HG02642 (cell line): ENCODE results near the gene WIPF2.
"Not testable (repeated sequence)": the region's sequence is repeated elsewhere in the genome, so short reads cannot be mapped to it uniquely, and the experiment has no call there.

ENCODE experiments used
- ATAC-seq: cut with Tn5 transposase; IDR thresholded peaks from one replicate; pipeline ENCODE4 v1.9.1; 2021; ENCODE audit warnings: mild to moderate bottlenecking; ENCODE audit not compliant: unreplicated experiment, poor library complexity

The WIPF2 gene

DNA sequence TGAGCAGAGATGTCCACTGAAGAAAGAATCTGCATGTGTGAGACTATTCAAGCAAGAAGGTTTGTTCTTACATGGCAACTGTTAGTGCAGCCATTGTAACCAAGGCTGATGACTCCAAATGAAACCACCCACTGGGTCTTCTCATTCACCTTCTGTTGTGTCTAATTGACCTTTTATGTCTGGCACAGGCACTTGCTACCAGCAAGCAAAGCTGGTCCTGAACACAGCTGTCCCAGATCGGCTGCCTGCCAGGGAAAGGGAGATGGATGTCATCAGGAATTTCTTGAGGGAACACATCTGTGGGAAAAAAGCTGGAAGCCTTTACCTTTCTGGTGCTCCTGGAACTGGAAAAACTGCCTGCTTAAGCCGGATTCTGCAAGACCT, 72.2 kb downstream of the WIPF2 start:
- ATAC-seq: no peak

DNA sequence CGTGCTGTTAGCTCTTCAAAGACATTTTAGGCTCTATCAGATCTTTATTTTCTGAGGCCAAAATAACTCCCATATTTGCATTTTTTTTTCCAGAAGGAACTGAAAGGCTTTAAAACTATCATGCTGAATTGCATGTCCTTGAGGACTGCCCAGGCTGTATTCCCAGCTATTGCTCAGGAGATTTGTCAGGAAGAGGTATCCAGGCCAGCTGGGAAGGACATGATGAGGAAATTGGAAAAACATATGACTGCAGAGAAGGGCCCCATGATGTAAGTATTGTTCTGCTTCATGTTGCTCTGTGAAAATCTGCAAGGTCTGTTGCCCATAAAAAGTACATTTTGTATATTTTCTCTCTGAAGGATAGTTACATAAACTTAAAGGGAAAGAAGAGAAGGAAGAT, 74.3 kb downstream of the WIPF2 start:
- ATAC-seq: no peak

DNA sequence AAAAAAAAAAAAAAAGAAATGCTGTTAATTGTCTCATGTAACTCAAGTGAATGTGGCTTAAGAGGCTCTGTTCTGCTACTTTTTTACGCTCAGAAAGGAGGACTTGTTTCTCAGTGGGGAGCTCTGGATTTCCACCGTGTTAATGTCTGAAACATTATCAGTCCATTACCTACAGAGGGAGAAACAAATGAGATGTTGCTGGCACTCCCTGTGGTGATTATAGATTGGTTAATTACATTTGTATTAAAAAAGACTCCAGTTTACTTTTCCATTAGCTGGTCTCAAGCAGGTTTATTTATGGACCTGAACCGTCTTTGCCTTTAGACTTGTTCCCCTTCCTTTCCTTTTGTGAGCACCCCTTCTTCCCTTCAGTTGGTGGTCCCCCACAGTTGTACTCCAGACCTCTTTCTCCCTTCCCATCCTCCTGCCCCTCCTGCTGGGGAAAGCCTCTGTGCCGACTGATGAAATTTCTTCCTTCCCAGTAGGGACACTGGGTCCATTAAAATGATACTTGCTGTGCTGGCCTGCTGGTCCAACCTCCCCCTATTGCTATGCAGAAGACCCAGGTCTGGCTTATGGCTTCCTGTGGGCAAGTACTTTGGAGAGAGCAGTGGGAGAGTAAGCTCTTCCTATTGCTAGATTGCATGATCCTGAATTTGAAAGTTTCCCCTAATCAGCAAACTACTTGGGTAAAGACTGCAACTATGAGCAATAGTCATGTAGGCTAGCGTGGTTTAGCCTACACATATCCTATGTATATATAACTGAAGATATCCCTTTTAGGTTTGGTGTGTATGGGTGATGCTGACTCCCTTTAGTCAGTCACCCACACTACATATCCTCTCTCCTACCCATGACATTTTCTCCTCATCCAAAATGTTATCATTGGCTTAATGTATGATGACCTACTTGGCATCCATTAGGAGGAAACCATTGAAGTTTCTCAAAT, 76.7 kb downstream of the WIPF2 start:
- no peak for ATAC-seq

DNA sequence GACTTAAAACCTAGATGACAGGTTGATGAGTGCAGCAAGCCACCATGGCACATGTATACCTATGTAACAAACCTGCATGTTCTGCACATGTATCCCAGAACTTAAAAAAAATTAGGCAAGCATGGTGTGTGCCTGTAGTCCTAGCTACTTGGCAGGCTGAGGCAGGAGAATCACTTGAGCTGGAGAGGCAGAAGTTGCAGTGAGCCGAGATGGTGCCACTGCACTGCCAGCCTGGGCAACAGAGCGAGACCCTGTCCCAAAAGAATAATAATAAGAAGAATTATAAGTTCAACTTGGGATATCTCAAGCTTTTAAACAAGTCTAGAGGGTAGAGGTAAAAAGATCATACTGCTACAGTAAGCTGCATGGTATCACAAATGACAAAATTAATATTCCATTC, 78.4 kb downstream of the WIPF2 start:
- no peak for ATAC-seq

DNA sequence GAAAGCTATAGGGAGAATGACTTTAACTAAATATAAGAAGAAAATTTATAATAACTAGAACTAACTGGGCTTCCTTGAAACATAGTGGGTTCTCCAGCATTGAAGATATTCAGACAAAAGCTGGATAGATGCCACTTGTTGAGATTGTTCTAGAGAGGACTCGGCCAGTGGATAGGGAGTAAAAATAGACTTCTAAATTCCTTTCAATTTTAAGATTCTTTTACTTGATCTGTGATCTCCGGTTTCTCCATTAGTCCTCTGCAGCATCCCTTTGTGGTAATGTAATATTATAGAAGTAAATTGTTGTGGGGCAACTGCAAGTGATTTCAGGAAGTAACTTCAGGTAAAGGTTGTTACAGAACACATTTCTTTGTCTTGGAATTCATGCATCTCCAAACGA, 79.6 kb downstream of the WIPF2 start:
- no peak for ATAC-seq

DNA sequence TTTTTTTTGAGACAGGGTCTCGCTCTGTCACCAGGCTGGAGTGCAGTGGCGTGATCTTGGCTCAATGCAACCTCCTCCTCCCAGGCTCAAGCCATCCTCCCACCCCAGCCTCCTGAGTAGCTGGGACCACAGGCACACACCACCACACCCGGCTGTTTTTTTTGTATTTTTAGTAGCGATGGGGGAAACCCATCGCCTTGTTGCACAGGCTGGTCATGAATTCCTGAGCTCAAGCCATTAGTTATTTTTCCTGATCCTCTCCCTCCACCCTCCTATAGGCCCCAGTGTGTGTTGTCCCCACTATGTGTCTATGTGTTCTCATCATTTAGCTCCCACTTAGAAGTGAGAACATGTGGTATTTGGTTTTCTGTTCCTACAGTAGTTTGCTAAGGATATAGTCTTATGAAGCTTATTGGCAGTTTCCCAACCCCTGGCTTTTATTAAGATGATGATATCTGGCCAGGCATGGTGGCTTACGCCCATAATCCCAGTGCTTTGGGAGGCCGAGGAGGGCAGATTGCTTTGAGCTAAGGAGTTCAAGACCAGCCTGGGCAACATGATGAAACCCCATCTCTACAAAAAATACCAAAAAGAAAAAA, 80.2 kb downstream of the WIPF2 start:
- not testable (repeated sequence) for ATAC-seq

DNA sequence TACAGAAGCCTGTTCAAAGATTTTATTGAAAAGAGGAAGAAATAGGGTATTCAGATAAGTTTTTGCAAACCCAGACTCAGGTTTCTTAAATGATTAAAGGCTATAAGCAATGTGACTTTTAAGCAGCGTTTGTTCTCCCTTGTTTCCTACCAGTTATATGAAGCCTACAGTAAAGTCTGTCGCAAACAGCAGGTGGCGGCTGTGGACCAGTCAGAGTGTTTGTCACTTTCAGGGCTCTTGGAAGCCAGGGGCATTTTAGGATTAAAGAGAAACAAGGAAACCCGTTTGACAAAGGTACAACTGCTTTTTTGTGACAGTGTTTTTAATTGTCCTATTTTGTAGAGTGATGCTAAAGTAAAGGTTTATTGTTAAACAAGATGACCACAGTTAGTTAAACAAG, 82.2 kb downstream of the WIPF2 start:
- no peak for ATAC-seq

DNA sequence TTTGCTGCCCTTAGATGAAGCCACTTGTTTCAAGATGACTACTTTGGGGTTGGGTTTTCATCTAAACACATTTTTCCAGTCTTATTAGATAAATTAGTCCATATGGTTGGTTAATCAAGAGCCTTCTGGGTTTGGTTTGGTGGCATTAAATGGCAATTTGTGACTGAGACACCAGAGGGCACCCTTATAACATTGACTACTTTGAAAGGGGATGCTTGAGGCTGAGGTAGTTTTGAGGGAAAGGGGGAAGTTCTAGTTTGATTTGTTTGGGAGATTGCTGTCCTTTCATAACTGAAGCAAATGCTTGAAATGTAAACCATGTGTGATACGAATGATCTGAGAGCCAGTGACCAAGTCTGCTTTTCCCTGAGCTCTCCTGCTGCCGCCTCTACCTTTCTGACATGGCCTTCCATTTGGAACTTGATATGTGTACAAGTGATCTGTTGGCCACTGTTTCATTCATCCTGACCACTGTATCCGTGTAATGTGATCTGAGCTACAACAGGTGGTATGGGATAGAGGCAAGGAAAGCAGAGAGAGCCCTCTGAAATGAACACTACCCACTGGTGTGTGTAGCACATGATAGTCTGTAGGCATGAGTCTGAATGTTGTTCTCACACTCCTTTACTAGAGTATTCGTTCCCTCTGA, 84.0 kb downstream of the WIPF2 start:
- no peak for ATAC-seq

DNA sequence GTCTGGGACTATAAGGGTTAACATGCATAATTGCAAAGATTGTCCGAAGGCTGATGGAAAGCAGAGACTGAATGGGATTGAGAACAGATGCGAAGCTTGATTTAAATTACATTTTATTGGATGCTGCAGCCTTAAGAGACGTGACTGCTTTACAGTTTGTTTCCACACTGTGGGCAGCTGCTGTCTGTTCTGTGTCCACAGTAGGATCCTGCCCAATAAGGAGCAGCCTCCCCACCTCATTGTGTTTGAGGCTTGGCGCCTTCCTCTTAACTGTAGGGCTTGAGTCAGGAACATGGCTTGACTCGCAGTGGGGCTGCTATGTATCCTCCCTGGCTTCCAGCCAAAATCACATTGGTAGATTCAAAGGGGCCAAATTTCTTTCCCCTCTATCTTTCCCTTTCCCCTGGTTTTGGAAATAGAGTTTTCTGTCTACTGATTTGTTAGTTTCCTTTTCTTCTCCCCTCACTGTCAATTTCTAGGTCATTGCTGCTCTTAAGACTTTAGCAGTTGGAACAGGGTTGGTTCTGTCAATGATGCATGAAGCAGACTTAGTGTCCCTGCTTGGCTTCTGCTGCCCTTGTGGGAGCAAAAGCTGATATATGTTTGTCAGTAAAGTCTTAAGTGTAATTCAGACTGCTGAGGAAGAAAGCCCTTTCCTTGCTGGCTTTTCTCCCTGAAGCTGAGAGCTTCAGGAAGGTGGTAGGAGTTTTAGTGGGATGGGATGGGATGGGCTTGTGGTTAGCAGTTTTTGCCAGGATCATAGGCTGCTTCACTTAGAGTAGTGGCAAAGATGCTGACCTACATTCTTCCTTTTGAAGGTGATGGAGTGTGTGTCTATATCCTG, 84.8 kb downstream of the WIPF2 start:
- no peak for ATAC-seq

DNA sequence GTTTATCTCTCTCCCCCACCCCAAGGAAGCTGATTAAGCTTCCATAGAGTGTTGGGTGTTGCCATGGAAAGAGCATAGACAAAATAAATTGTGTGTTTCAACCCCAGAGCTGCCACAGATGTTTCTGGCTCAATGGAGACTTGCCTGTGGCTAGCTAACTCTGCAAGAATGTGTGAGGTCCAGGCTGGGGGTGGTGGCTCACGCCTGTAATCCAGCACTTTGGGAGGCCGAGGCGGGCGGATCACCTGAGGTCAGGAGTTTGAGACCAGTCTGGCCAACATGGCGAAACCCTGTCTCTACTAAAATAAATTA, 85.4 kb downstream of the WIPF2 start:
- ATAC-seq: not testable (repeated sequence)

DNA sequence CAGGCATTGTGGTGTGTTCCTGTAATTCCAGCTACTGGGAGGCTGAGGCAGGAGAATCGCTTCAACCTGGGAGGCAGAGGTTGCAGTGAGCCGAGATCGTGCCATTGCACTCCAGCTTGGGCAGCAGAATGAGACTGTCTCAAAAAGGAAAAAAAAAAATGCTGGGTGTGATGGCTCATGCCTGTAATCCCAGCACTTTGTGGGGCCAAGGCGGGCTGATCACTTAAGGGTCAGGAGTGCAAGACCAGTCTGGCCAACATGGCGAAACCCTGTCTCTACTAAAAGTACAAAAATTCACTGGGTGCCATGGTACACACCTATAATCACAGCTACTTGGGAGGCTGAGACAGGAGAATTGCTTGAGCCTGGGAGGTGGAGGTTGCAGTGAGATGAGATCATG, 85.8 kb downstream of the WIPF2 start:
- not testable (repeated sequence) for ATAC-seq

DNA sequence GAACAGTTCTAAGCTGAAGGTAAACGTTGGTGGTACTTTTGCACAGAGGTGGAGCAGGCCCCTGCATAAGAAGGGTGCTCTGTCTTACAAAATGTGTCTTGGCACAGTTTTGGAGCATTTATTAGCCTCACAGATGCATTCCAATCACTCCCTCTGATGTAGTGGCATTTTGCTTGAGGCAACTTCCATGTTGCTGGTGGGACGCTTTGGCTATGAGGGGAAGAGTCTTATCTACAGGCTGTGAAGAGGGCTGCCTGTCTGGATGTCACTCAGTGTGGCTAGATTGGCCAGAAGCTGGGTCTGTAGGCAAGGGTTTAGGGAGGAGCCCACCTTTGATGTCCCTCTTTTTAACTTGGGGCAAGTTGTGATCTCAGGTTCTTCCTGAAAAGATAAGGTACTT, 87.3 kb downstream of the WIPF2 start:
- no peak for ATAC-seq

DNA sequence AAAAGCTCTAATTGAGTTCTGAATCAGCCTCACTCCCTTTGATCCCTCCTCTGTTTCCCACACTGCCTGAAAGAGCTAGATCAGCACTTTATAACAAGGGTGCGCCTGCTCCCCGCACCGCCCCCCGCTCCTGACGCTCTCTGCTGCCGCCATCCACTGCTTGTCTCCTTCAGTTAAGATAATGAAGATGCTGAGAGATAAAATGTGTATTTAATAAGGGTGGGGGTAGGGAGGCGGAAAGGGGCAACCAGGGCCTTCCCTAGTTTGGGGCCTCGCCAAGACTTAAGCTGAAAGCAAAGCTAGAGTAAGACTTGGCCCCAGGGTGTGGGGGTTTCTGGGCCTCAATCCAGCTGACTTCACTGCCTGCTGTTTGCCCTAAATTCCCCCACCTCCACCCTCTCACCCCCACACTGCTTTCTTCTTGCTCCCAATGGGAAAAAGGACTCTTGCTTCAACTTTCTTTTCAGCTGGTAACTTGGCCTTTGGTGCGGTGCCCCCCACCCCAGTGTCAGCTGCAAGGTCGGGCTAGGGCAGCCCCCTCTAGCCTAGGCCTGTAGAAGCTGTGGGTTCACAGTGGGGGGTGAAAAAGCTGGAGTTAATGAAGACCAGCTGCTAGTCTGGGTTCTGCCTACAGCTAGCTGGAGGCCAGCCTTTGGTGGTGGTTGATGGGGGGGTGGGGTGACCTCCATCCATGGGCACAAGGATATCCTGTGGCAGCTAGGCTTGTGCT, 88.1 kb downstream of the WIPF2 start:
- ATAC-seq: no peak

DNA sequence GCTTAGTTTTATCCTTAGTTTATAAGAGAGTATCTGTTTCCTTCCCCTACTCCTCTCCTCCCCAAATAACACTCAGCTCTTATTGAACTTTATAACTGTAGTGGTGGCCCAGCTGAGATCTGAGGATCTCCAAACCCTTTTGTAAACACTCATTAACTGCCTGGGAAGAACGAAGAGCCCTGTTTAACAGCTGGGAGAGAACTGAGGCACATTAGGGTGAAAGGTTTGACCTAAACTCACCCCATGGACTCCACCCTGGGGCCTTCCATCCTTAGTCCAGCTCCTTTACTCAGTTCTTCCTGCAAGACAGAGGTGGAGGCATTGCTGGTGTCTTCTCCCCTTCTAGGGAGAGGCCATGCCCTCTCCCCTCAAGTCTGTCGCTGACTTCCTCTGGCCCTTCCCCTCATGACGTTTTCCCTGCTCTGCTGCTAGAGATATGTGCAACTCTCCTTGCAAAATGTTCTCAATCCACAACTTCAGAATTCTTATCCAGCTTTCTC, 88.7 kb downstream of the WIPF2 start:
- ATAC-seq: no peak

DNA sequence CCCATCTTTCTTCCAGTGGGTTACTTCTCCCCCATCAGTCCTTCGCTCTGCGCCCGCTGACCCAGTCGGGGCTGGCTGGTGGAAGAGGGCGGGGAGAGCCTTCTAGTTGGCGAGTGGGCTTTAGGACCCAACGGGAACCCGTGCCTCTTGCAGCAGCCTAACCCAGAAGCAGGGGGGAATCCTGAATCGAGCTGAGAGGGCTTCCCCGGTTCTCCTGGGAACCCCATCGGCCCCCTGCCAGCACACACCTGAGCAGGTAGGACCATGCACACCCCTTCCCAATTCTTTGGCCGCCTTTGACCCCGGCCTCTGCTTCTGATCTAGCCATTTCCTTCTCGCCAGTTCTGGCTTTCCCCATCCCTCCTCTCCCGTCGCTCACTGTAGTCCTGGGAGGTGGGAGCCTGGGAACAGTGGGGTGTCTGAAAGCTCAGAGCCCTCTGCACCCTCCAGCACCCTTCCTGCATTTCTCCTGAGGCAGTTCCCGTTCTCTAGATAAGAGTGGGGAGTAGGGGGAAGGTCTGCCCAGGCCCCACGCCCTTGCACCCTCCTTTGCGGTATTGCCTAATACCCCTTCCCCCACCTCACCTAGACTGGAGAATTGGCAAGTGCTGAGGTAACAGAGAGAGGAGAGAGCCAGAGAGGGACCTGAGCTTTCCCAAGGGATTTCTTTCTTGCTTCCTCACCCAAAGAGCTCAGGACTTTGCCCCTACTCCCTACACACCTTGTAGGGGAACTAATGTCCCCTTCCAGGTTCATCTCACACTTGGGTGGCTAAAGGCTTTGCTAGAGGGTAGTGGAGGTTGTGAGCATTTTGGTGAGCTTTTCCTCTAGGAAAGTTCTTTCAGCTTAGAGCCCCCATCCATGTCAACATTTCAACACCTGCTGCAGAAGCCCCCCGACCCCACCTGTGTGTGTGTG, 90.2 kb downstream of the WIPF2 start, which contains the start of gene RARA:
RARA (plus strand) TSS at position 150 of the 918 bp plus-strand sequence. CDS start 22,039 bp downstream, outside the sequence.
- no peak for ATAC-seq

DNA sequence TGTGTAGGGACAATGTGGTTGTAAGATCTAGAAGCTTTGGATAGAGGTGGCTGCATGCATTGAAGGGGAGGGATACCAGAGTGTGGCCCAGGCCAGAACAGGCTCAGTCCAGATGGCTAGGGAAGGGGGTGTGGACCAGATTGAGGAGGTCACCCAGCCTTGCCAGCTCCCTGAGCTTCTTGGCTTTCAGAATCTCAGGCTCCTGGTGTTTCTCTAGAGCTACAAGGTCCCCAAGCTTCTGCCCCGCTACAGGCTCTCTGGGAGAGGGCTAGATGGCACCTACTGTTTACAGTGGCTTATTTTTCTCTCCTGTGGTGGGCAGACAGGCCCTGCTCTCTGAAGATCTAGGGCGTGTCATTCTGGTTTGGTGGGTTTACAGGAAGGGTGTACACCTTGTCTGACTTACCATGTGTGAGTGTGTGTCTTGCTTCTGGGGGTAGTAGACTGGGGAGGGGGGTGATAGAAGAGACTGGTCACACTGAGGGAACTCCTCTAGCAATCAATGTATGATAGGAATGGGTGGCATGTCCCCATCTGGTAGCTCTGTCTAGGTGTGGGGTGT, 90.9 kb downstream of the WIPF2 start:
- no peak for ATAC-seq

DNA sequence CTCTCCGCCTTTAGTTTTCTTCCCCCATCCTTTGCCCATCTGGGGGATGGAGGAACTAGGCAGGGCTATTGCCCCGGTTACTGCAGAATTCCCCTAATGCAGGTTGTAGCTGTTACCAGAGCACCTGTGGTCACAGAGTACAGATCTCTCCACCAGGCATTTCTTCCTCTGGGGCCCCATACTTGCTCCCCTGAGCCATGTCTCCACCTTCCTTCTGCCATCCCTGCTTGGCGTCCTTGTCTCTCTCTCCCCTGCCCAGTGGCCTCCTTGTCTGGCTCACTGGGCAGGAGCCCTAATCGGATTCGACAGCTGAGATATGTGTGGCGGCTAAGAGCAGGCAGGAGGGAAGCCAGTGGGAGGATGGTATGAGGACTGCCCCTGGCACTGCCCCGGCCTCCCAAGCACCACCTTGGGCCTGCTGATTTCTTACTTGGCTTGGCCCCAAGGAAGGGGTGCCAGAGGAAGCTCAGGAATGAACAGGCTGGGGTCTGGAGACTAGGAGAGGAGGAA, 91.8 kb downstream of the WIPF2 start:
- ATAC-seq: no peak

DNA sequence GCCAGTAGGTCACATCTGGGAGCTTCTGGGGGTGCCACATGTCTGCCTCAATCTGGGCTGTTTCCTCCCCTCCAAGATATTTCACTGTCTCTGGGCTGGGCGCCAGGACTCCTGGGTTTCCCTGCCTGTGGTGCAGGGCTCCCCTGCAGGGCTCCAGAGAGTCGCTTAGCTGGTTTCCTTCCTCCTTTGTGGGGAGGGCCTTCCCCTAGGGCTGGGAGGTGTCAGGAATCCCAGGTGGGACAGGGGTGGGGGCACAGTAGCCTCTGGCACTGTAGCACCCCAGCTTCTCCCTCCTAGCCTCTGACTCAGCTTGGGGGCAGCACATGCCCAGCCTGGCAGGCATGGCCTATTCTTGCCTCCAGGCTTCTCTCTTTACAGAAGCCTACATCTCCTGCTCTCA, 92.5 kb downstream of the WIPF2 start:
- ATAC-seq: no peak
